MCF 10A (cell line): ENCODE measurements around the gene TRIM33. TPM values are rescaled to one million over a fixed set of nuclear protein-coding genes. Genes with fewer than 3 reads are reported as not detected.

Experiments
- BruUV-seq: library from RNA; stranded (reverse); fragments of 400-500 nt; replicated peaks from 2 replicates; lab custom pipeline; 2021; lab: Mats Ljungman, UMichigan
- CTCF ChIA-PET: fragments of 300-600 bp; sonication (Branson Sonifier 250); formaldehyde crosslinking; extraction: SDS; loops from one replicate; lab custom pipeline; 2021; ENCODE audit warnings: antibody characterized with exemption, inconsistent platforms; lab: Yijun Ruan, JAX
- POLR2A ChIA-PET: fragments of 300-600, 350-650 bp; sonication (Branson Sonifier 250); formaldehyde crosslinking; extraction: SDS; loops from one replicate; lab custom pipeline; 2020; ENCODE audit warnings: antibody characterized with exemption, inconsistent platforms; lab: Yijun Ruan, JAX
- DNase-seq: peaks from one replicate; pipeline ENCODE4 v3.0.0-alpha.2; 2018; ENCODE audit not compliant: unreplicated experiment
- H3K27ac Mint-ChIP-seq: one replicate; pipeline ENCODE4 v1.8.0; 2022; ENCODE audit warnings: mild to moderate bottlenecking, low read depth, mixed read lengths; ENCODE audit not compliant: unreplicated experiment
- H3K27me3 Mint-ChIP-seq: one replicate; pipeline ENCODE4 v1.8.0; 2022; ENCODE audit warnings: mixed read lengths; ENCODE audit not compliant: insufficient read depth, unreplicated experiment
- H3K36me3 Mint-ChIP-seq: one replicate; pipeline ENCODE4 v1.8.0; 2022; ENCODE audit warnings: mild to moderate bottlenecking, moderate library complexity, mixed read lengths; ENCODE audit not compliant: insufficient read depth, unreplicated experiment
- H3K4me1 Mint-ChIP-seq: one replicate; pipeline ENCODE4 v1.8.0; 2022; ENCODE audit warnings: mixed read lengths; ENCODE audit not compliant: insufficient read depth, unreplicated experiment
- H3K4me3 Mint-ChIP-seq: one replicate; pipeline ENCODE4 v1.8.0; 2022; ENCODE audit warnings: mild to moderate bottlenecking, moderate library complexity, mixed read lengths; ENCODE audit not compliant: unreplicated experiment
- H3K9me3 Mint-ChIP-seq: one replicate; pipeline ENCODE4 v1.8.0; 2022; ENCODE audit warnings: mixed read lengths; ENCODE audit not compliant: unreplicated experiment
- intact Hi-C: fragments of 100-400 bp; cut with micrococcal nuclease; formaldehyde crosslinking; loops from 2 replicates; pipeline ENCODE4 v1.14.1; 2022
- total RNA-seq: library from RNA; stranded (reverse); gene quantifications from 2 replicates; pipeline ENCODE4 v1.2.3, GENCODE V29; 2022
- TF ChIP-seq, protein P1 (sequence below): fragments of 200-600 bp; IDR thresholded peaks from one replicate; pipeline ENCODE4 v1.8.0; 2022; ENCODE audit warnings: antibody characterized with exemption, mild to moderate bottlenecking; ENCODE audit not compliant: unreplicated experiment

TRIM33 gene
- total RNA-seq, 1 experiment from 2014 or later, result 33.2 TPM

DNA sequence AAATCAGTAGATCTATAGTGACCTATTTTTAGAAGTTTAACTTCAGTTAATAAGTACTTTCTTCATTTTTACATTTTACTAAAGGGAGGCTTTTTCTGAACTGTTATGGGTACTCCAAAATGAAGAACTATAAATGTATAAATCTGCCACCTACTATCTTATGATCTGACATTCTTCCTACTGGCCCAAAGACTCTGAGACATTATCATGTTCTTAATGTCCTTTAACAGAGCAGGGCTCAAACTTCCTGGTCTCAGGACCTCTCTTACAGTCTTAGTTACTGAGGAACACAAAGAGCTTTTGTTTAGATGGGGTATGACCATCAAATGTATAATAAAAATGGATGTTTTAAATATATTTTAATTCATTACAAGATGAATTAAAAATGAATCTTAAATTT is 8.9 kb downstream of the TRIM33 start:
- DNase-seq, result no peak
- no TSS peak for BruUV-seq
- Mint-ChIP-seq H3K36me3 (peaks cover 26% of the 10 kb centered on the region), H3K4me3 (no peak overlapping the region), H3K9me3 (no peaks in the 10 kb centered on the region), H3K27me3 (no peaks in the 10 kb centered on the region), H3K27ac (no peak overlapping the region), H3K4me1 (peaks cover 10% of the 10 kb centered on the region)
- TF ChIP-seq, protein P1, sequence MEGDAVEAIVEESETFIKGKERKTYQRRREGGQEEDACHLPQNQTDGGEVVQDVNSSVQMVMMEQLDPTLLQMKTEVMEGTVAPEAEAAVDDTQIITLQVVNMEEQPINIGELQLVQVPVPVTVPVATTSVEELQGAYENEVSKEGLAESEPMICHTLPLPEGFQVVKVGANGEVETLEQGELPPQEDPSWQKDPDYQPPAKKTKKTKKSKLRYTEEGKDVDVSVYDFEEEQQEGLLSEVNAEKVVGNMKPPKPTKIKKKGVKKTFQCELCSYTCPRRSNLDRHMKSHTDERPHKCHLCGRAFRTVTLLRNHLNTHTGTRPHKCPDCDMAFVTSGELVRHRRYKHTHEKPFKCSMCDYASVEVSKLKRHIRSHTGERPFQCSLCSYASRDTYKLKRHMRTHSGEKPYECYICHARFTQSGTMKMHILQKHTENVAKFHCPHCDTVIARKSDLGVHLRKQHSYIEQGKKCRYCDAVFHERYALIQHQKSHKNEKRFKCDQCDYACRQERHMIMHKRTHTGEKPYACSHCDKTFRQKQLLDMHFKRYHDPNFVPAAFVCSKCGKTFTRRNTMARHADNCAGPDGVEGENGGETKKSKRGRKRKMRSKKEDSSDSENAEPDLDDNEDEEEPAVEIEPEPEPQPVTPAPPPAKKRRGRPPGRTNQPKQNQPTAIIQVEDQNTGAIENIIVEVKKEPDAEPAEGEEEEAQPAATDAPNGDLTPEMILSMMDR, result no peak
- ChIA-PET CTCF (no interaction called here), POLR2A (interaction anchor here (0.7 to 1.9 kb wide), 2 partner anchors 9 to 162 kb away, joined by 3 to 5 read pairs; partner anchors contain the start of gene TRIM33)
- intact Hi-C loops, result no loop called here

DNA sequence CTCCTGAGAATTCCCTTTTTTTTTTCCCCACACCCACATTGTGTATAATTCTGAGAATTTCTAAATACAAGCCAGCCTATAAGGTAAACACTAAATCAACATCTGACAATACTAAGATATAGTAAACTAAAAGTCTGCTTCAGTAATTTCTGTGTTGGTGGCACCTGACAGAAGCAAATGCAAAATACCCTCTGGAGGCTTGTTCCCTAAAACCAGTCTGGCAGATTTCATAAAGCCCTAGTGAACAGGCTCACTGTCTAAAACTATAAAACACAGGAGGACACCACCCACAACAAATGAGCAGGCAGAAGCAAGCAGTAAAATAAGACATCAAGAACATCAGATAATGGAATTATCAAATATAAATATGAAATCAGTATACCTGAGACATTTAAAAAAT is 11.5 kb downstream of the TRIM33 start:
- TF ChIP-seq, protein P1, result no peak
- H3K4me3 Mint-ChIP-seq, result no peak overlapping the region
- no peaks in the 10 kb centered on the region for H3K27me3 Mint-ChIP-seq
- ChIA-PET POLR2A (interaction anchor here (2.0 kb wide), 1 partner anchor 11 kb away, joined by 15 read pairs; the partner anchor contains the start of gene TRIM33), CTCF (no interaction called here)
- H3K4me1 Mint-ChIP-seq, result peaks cover 5% of the 10 kb centered on the region
- BruUV-seq, result no TSS peak
- intact Hi-C loops, result no loop called here
- peaks cover 12% of the 10 kb centered on the region for H3K36me3 Mint-ChIP-seq
- H3K27ac Mint-ChIP-seq, result peak overlapping the region; percentile 17
- no peak for DNase-seq
- no peaks in the 10 kb centered on the region for H3K9me3 Mint-ChIP-seq

- intact Hi-C loops, result no loop called here
- peaks cover 8% of the 10 kb centered on the region for H3K9me3 Mint-ChIP-seq
- no peak overlapping the region for H3K4me3 Mint-ChIP-seq
- H3K4me1 Mint-ChIP-seq, result peaks cover 5% of the 10 kb centered on the region
- POLR2A ChIA-PET, result interaction anchor here (0.5 to 2.6 kb wide), 5 partner anchors 9 to 1571 kb away, joined by 3 to 9 read pairs (median 4); no protein-coding TSS in a partner anchor
- CTCF ChIA-PET, result interaction anchor here (0.7 to 1.6 kb wide), 3 partner anchors 10 to 27 kb away, joined by 3 to 4 read pairs (median 3); no protein-coding TSS in a partner anchor
- TF ChIP-seq, protein P1, result no peak
- no peaks in the 10 kb centered on the region for H3K27me3 Mint-ChIP-seq
- BruUV-seq, result no TSS peak
- no peak overlapping the region for H3K27ac Mint-ChIP-seq
- DNase-seq, result no peak
- H3K36me3 Mint-ChIP-seq, result peaks cover 7% of the 10 kb centered on the region
Measured at GRCh38 chr1:114496089-114496488, 14.9 kb downstream of the TRIM33 start.

- intact Hi-C loops, result no loop called here
- Mint-ChIP-seq H3K9me3 (peaks cover 8% of the 10 kb centered on the region), H3K36me3 (peaks cover 7% of the 10 kb centered on the region), H3K27ac (no peak overlapping the region), H3K27me3 (no peaks in the 10 kb centered on the region), H3K4me1 (peaks cover 9% of the 10 kb centered on the region), H3K4me3 (no peak overlapping the region)
- DNase-seq, result no peak
- ChIA-PET CTCF (interaction anchor here (1.2 to 1.6 kb wide), 2 partner anchors 11 to 27 kb away, joined by 3 read pairs; no protein-coding TSS in a partner anchor), POLR2A (interaction anchor here (1.0 to 2.6 kb wide), 5 partner anchors 10 to 27 kb away, joined by 3 to 9 read pairs (median 4); no protein-coding TSS in a partner anchor)
- no TSS peak for BruUV-seq
- TF ChIP-seq, protein P1, result no peak
Measured at GRCh38 chr1:114495486-114495885, 15.5 kb downstream of the TRIM33 start.
